Thyroid gland (tissue), 4 donors: ENCODE measurements around the gene RAB11FIP3. TPM values are rescaled to one million over a fixed set of nuclear protein-coding genes. Genes with fewer than 3 reads are reported as not detected.

Experiments used
- DNase-seq, 2 donors: peaks; one replicate each; pipeline ENCODE4 v3.0.0-alpha.2; 2019
- H3K27ac ChIP-seq, 3 donors: fragments of 200-600 bp; sonication (generic); 1 replicate in 2 of 3; 2 replicates in 1 of 3; pipeline ENCODE4 v1.5.1; 2016 to 2019; ENCODE audit warnings: mild to moderate bottlenecking in 1 of 3, moderate library complexity in 1 of 3
- H3K27me3 ChIP-seq: fragments of 200-600 bp; sonication (generic); one replicate; pipeline ENCODE4 v1.5.1; 2019
- H3K36me3 ChIP-seq, 2 donors: fragments of 200-600 bp; sonication (generic); one replicate each; pipeline ENCODE4 v1.5.1; 2016 to 2019
- H3K4me1 ChIP-seq, 2 donors: fragments of 200-600 bp; sonication (generic); one replicate each; pipeline ENCODE4 v1.5.1; 2017 to 2019
- H3K4me3 ChIP-seq, 3 donors: fragments of 200-600 bp; sonication (generic); replicated peaks in 1 of 3; 1 replicate in 2 of 3; 2 replicates in 1 of 3; pipeline ENCODE4 v1.5.1; 2016; ENCODE audit warnings: mild to moderate bottlenecking in 1 of 3
- H3K9me3 ChIP-seq: fragments of 200-600 bp; sonication (generic); one replicate; pipeline ENCODE4 v1.5.1; 2017
- CTCF ChIP-seq, 6 experiments: fragments of 200-600 bp in 3 of 6; fragments of 450-650 bp in 3 of 6; sonication (generic) in 3 of 6; IDR thresholded peaks; one replicate each; pipeline ENCODE4 v1.5.1; 2016 to 2019; ENCODE audit warnings: antibody characterized with exemption in 6 of 6, mild to moderate bottlenecking in 2 of 6, inconsistent platforms in 1 of 6, moderate library complexity in 1 of 6
- POLR2A ChIP-seq, 2 donors: fragments of 450-650 bp; IDR thresholded peaks; one replicate each; pipeline ENCODE4 v1.6.1; 2017; ENCODE audit warnings: antibody characterized with exemption in 2 of 2, mild to moderate bottlenecking in 2 of 2, moderate library complexity in 1 of 2
- WGBS, 2 donors: methylation state at CpG; one replicate each; pipeline ENCODE4 v1.1.5; 2017; 5-methylcytosine and 5-hydroxymethylcytosine counted together
- intact Hi-C: fragments of 100-400 bp; cut with DNase I; formaldehyde crosslinking; loops from one replicate; pipeline ENCODE4 v1.15.1; 2023
- total RNA-seq, 4 donors: library from RNA; depleted of rRNA; stranded (reverse); fragments of >200 nt; gene quantifications; one replicate each; pipeline ENCODE4 v1.2.3, GENCODE V29; 2016

Gene RAB11FIP3
- total RNA-seq, 4 donors from 2014 or later, result 26.6 to 34.3 (median 28.0) TPM

- Histone ChIP-seq H3K27me3 (no peaks in the 10 kb centered on the region), H3K36me3 (peaks cover 13 to 16% of the 10 kb centered on the region in 2 donors)
These were observed 124.3 kb downstream of the RAB11FIP3 start for GRCh38 chr16:549544-550263.

DNA sequence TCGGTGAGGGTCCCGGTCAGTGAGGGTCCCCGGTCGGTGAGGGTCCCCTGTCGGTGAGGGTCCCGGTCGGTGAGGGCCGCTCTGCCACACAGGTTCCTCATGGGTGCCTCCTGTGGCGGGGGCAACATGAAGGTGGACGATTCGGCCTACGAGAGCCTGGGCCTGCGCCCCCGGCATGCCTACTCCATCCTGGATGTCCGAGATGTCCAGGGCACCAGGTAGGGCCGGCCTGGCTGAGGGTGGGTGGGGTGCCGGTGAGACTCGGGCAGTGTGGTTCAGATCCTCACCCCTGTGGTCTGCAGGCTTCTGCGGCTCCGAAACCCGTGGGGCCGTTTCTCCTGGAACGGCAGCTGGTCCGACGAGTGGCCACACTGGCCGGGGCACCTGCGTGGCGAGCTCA is 125.8 kb downstream of the RAB11FIP3 start:
- Histone ChIP-seq H3K9me3 (no peaks in the 10 kb centered on the region), H3K4me3 (no peak overlapping the region), H3K27me3 (no peaks in the 10 kb centered on the region), H3K36me3 (peaks cover 13 to 16% of the 10 kb centered on the region in 2 donors), H3K27ac (no peak overlapping the region), H3K4me1 (no peaks in the 10 kb centered on the region)
- TF ChIP-seq POLR2A (IDR thresholded peaks at IDR 0.05) (no peak), CTCF (IDR thresholded peaks at IDR 0.05) (no peak)
- 96 to 99% methylated on average over 12 to 23 of the region's 28 CpGs for WGBS, 2 donors
- no peak for DNase-seq
- intact Hi-C loops, result no loop called here

More at GRCh38 chr16:549544-550263, 124.3 kb downstream of the RAB11FIP3 start:
- no peak for TF ChIP-seq CTCF (IDR thresholded peaks at IDR 0.05)
- TF ChIP-seq POLR2A (IDR thresholded peaks at IDR 0.05), result no peak
- intact Hi-C loops, result no loop called here
- DNase-seq, result no peak
- H3K27ac ChIP-seq, result no peak overlapping the region
- no peak overlapping the region for H3K4me3 ChIP-seq
- no peaks in the 10 kb centered on the region for H3K4me1 ChIP-seq
- WGBS, 2 donors, result 97 to 99% methylated on average over 27 to 34 of the region's 54 CpGs
- H3K9me3 ChIP-seq, result no peaks in the 10 kb centered on the region

DNA sequence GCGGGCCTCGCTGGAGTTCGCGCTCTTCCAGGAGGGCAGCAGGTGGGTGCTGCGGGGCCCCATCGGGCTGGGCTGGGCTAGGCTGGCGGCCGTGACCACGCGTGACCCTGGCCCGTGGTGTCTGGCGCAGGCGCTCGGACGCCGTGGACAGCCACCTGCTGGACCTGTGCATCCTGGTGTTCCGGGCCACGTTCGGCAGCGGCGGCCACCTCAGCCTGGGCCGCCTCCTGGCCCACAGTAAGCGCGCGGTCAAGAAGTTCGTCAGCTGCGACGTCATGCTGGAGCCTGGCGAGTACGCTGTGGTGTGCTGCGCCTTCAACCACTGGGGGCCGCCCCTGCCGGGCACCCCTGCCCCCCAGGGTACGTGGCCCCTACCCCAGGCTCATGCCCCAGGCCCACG is 126.7 kb downstream of the RAB11FIP3 start:
- Histone ChIP-seq H3K27ac (no peak overlapping the region), H3K4me1 (no peaks in the 10 kb centered on the region), H3K4me3 (no peak overlapping the region), H3K27me3 (no peaks in the 10 kb centered on the region), H3K36me3 (peaks cover 13 to 16% of the 10 kb centered on the region in 2 donors), H3K9me3 (no peaks in the 10 kb centered on the region)
- TF ChIP-seq CTCF (IDR thresholded peaks at IDR 0.05) (no peak), POLR2A (IDR thresholded peaks at IDR 0.05) (no peak)
- 96% methylated on average over 27 of the region's 35 CpGs; no CpG with 5 or more reads in 1 of the 2 donors for WGBS, 2 donors
- no peak for DNase-seq
- intact Hi-C loops, result no loop called here

DNA sequence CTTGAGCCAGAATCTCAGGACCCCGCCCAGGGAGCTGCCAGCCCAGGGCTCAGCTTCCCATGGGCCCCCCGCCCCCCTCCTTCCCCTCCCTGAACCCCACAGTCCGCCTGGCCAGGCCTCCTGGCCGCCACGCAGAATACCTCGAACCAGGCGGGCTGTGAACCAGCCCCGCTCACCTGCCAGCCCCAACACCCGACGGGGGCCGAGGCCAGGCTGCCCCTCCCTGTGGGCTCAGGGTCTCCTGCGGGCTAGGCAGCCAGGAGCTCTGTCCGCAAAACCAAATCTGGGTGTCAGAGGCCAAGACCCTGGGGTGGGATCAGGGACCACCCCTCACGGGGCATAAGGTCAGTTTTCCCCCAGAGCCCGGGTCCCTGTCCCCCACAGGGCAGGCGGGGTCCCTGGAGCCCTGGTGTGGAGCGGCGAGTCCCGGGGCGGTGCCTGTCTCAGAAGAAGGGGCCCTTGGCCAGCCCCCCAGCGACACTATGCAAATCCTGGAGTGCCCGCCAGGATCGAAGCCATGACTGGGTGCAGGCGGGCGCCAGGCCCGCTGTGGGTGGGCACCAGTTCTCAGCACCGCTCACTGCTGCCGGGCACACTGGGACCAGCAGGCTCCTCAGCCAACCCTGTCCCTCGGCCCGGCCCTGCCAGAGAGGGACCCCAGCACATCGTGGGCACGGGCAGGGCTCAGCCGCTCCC is 128.3 kb downstream of the RAB11FIP3 start:
- TF ChIP-seq CTCF (IDR thresholded peaks at IDR 0.05) (no peak), POLR2A (IDR thresholded peaks at IDR 0.05) (no peak)
- intact Hi-C loops, result no loop called here
- Histone ChIP-seq H3K4me3 (no peak overlapping the region), H3K36me3 (peaks cover 13 to 16% of the 10 kb centered on the region in 2 donors), H3K9me3 (no peaks in the 10 kb centered on the region), H3K27ac (no peak overlapping the region), H3K27me3 (no peaks in the 10 kb centered on the region), H3K4me1 (peaks cover 8 to 10% of the 10 kb centered on the region in 2 donors)
- 92 to 100% methylated on average over 1 to 16 of the region's 33 CpGs for WGBS, 2 donors
- no peak for DNase-seq

DNA sequence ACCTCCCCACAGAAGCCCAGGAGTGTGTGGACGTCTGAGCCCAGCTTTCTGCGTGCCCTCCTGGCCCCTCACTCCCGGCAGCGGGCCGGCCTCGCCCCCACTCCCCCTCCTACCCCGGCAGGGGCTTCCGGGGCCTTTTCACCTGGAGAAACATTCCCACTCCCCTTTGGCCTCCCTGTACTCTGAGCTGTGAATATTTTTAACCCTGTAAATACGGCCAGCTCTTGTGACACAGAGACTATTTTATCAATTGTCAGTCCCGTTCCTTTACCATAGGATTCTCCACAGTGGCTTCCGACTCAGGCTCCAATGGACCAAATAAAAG is 128.8 kb downstream of the RAB11FIP3 start:
- TF ChIP-seq CTCF (IDR thresholded peaks at IDR 0.05), result no peak
- TF ChIP-seq POLR2A (IDR thresholded peaks at IDR 0.05), result no peak
- Histone ChIP-seq H3K36me3 (peaks cover 11 to 13% of the 10 kb centered on the region in 2 donors), H3K27ac (no peak overlapping the region), H3K9me3 (no peaks in the 10 kb centered on the region), H3K27me3 (no peaks in the 10 kb centered on the region), H3K4me1 (peaks cover 13 to 15% of the 10 kb centered on the region in 2 donors), H3K4me3 (no peak overlapping the region)
- WGBS, 2 donors, result 89 to 92% methylated on average over 11 of the region's 11 CpGs
- no peak for DNase-seq
- intact Hi-C loops, result no loop called here
